ENCODE results near the gene TBC1D22A.

The TBC1D22A gene

DNA sequence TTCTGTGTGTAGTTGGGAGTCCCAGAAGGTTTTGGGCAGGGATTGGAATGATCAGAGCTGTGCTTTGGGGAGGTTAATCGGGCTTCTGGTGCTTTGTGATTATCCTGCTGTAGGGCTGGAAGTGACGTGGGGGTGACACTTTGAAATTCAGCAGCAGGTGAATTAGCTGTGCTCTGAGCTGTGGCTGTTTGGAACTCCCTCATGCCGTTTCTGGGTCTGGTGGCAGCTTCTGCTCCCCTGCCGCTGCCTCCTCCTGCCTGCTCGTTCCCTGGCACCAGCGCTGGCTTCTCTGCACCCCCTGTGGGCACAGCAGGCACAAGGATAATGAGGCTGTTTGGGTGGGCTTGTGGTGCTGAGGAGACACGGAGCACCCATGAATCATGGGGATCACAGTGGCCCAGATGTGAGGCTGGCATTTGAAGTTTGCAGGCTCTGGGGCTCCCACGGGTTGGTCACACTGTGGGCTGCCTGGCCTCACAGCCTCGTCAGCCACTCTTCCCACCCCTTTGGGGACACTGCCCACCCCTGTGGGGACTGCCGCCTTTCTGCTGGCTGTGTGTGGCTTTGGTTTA, 49.7 kb downstream of the TBC1D22A start:
- TF ChIP-seq CTCF (conservative IDR thresholded peaks at IDR 0.05; ENCODE audit: low read depth, low read length), result no peak
- Histone ChIP-seq H4K20me1 (ENCODE audit: insufficient read depth) (no peaks in the 10 kb centered on the region), H3K4me1 (ENCODE audit: low read depth, poor library complexity, severe bottlenecking) (no peaks in the 10 kb centered on the region), H3K27me3 (ENCODE audit: insufficient read depth, low read depth) (no peaks in the 10 kb centered on the region), H3K4me2 (no peak overlapping the region), H3K9ac (no peak overlapping the region), H3K36me3 (ENCODE audit: insufficient read depth) (no peaks in the 10 kb centered on the region), H3K79me2 (ENCODE audit: insufficient read depth, low read depth) (no peaks in the 10 kb centered on the region), H2AFZ (ENCODE audit: low read depth) (no peak overlapping the region), H3K4me3 (IDR thresholded peaks at IDR 0.05; ENCODE audit: insufficient read depth, low read depth, low read length) (no peak overlapping the region), H3K27ac (no peak overlapping the region)

DNA sequence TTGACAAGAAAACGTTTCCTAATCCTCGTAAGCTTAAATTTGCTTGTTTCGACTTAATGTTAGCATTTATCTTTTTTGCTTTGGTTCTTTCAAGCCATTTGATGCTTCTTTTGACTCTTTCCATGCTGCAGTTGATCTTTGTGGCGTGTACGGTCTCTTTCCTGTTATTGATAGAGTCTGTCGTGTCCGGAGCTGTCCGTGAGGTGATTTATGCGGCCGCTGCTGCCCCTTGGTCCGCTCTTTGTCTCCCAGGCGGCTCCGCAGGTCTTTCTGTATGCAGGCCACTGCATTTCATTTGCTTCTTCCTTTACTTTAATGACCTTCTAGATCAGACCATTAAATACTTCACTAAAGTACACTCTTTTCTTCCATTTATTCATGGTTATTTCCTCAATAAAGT, 50.3 kb downstream of the TBC1D22A start:
- no peak overlapping the region for H3K9ac ChIP-seq
- no peak for TF ChIP-seq CTCF (conservative IDR thresholded peaks at IDR 0.05; ENCODE audit: low read depth, low read length)
- H3K79me2 ChIP-seq (ENCODE audit: insufficient read depth, low read depth), result no peaks in the 10 kb centered on the region
- no peak overlapping the region for H2AFZ ChIP-seq (ENCODE audit: low read depth)
- H3K27ac ChIP-seq, result no peak overlapping the region
- H3K36me3 ChIP-seq (ENCODE audit: insufficient read depth), result no peaks in the 10 kb centered on the region
- no peaks in the 10 kb centered on the region for H3K27me3 ChIP-seq (ENCODE audit: insufficient read depth, low read depth)
- H4K20me1 ChIP-seq (ENCODE audit: insufficient read depth), result no peaks in the 10 kb centered on the region
- no peak overlapping the region for H3K4me2 ChIP-seq
- no peak overlapping the region for H3K4me3 ChIP-seq (IDR thresholded peaks at IDR 0.05; ENCODE audit: insufficient read depth, low read depth, low read length)
- no peaks in the 10 kb centered on the region for H3K4me1 ChIP-seq (ENCODE audit: low read depth, poor library complexity, severe bottlenecking)

- no peaks in the 10 kb centered on the region for H4K20me1 ChIP-seq (ENCODE audit: insufficient read depth)
- H3K4me3 ChIP-seq (IDR thresholded peaks at IDR 0.05; ENCODE audit: insufficient read depth, low read depth, low read length), result no peak overlapping the region
- no peaks in the 10 kb centered on the region for H3K27me3 ChIP-seq (ENCODE audit: insufficient read depth, low read depth)
- H3K4me2 ChIP-seq, result no peak overlapping the region
- no peak overlapping the region for H3K9ac ChIP-seq
- H2AFZ ChIP-seq (ENCODE audit: low read depth), result no peak overlapping the region
- no peaks in the 10 kb centered on the region for H3K36me3 ChIP-seq (ENCODE audit: insufficient read depth)
- H3K27ac ChIP-seq, result no peak overlapping the region
- no peaks in the 10 kb centered on the region for H3K4me1 ChIP-seq (ENCODE audit: low read depth, poor library complexity, severe bottlenecking)
- no peak for TF ChIP-seq CTCF (conservative IDR thresholded peaks at IDR 0.05; ENCODE audit: low read depth, low read length)
- no peaks in the 10 kb centered on the region for H3K79me2 ChIP-seq (ENCODE audit: insufficient read depth, low read depth)
Measured at GRCh38 chr22:46813816-46814597, 51.6 kb downstream of the TBC1D22A start.

DNA sequence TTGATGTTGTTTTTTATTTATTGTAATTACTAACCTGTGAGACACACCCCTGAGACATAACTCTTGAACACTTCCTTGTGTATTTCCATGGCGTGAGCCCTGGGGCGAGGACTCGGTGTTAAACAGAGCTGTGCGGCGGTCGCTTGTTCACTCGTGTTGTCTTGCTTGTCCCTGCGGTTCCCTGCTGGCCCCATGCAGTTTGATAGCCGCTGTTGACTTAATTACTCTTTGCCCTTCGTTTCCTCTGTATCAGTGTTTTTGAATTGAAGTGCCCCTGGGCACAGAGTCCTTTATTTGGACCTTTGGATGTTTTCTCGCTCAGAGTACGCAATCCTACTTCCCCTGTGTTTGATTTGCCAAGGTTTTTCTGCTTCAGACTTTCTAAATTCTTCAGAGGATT, 52.7 kb downstream of the TBC1D22A start:
- no peak overlapping the region for H3K4me2 ChIP-seq
- H4K20me1 ChIP-seq (ENCODE audit: insufficient read depth), result no peaks in the 10 kb centered on the region
- no peaks in the 10 kb centered on the region for H3K27me3 ChIP-seq (ENCODE audit: insufficient read depth, low read depth)
- H3K27ac ChIP-seq, result no peak overlapping the region
- H3K4me1 ChIP-seq (ENCODE audit: low read depth, poor library complexity, severe bottlenecking), result no peaks in the 10 kb centered on the region
- no peak overlapping the region for H3K4me3 ChIP-seq (IDR thresholded peaks at IDR 0.05; ENCODE audit: insufficient read depth, low read depth, low read length)
- no peaks in the 10 kb centered on the region for H3K79me2 ChIP-seq (ENCODE audit: insufficient read depth, low read depth)
- H3K36me3 ChIP-seq (ENCODE audit: insufficient read depth), result no peaks in the 10 kb centered on the region
- no peak for TF ChIP-seq CTCF (conservative IDR thresholded peaks at IDR 0.05; ENCODE audit: low read depth, low read length)
- no peak overlapping the region for H3K9ac ChIP-seq
- H2AFZ ChIP-seq (ENCODE audit: low read depth), result no peak overlapping the region
